ENCODE measurements around the gene DHX40.

The DHX40 gene

DNA sequence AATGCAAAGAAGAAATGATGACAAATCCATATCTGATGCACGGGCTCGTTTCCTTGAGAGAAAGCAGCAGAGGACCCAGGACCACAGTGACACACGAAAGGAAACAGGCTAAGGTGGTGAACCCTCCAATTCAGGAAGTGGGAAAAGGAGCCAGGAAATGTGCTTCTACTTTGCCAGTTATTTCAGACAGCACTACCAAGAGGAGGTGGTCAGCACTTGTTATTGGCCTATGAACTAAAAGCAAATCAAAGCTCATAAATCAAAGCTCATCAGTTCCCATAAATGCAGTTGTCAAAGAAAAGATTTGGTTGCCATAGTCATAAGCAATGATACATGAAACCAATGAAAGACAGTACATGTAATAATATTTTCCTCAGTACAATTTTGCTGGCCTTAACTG lies 41.7 kb downstream of the DHX40 start:
- Histone ChIP-seq H3K79me2 (ENCODE audit: control insufficient read depth, insufficient read depth, low read length, poor library complexity) (no peaks in the 10 kb centered on the region), H3K36me3 (ENCODE audit: control insufficient read depth in 1 of 2, insufficient read depth in 2 of 2, low read length in 2 of 2) (peaks cover 0 to 13% of the 10 kb centered on the region in 2 experiments), H2AK5ac (ENCODE audit: low read length) (no peak overlapping the region), H3K4ac (ENCODE audit: low read depth, low read length) (no peak overlapping the region), H3K9me3 (ENCODE audit: insufficient read depth, low read depth, low read length) (no peaks in the 10 kb centered on the region), H3K14ac (ENCODE audit: low read length) (no peak overlapping the region), H3K4me1 (ENCODE audit: control insufficient read depth in 1 of 2, insufficient read depth in 2 of 2, low read length in 2 of 2) (no peaks in the 10 kb centered on the region), H4K91ac (ENCODE audit: low read depth, low read length) (no peak overlapping the region), H2BK120ac (ENCODE audit: insufficient read depth, low read length, poor library complexity) (no peak overlapping the region), H3K4me2 (ENCODE audit: low read length) (no peak overlapping the region), H4K8ac (ENCODE audit: low read depth, low read length) (no peak overlapping the region), H2BK5ac (ENCODE audit: low read depth, low read length, poor library complexity) (no peak overlapping the region), H2BK12ac (ENCODE audit: low read length) (no peak overlapping the region), H3K27ac (ENCODE audit: low read depth, low read length) (no peak overlapping the region), H2AFZ (ENCODE audit: insufficient read depth, low read length, poor library complexity) (no peak overlapping the region), H4K12ac (ENCODE audit: low read depth, low read length) (no peak overlapping the region), H3K18ac (ENCODE audit: low read length) (no peak overlapping the region), H3K23ac (ENCODE audit: low read length) (no peak overlapping the region), H3K9ac (ENCODE audit: low read length) (no peak overlapping the region), H3K27me3 (ENCODE audit: insufficient read depth, low read length) (no peaks in the 10 kb centered on the region), H3K4me3 (ENCODE audit: low read depth, low read length) (no peak overlapping the region), H3K79me1 (ENCODE audit: low read length) (no peaks in the 10 kb centered on the region)
- DNase-seq, result no peak
- no CpG with 5 or more reads among the region's 3 CpGs for WGBS (ENCODE audit: extremely low coverage, insufficient coverage, insufficient read length)

DNA sequence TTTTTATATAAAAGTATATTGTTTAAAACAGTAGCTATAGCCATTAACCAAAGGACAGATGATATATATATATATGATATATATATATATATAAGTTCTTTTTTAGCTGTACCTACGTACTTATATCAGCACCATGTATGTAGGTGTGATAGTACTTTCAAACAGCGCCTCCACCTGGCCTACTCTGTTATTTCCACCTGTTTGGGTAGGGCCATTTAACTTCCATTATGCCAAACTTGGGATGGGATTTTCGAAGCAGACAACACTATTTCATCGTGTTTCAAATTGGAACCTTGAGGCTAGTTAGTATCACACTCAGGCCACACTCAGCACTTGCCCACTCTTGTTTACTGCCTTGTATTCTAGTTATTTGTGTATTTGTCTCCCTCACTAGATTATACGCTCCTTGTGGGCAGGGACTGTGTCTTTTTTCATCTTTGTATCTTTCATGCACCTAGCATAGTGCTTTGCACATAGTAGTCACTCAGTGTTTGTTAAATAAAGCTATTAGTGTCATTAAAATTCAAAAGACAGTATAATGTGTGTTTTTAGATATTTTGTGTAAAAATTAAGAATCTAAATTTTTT lies 42.5 kb downstream of the DHX40 start:
- Histone ChIP-seq H3K4ac (ENCODE audit: low read depth, low read length) (no peak overlapping the region), H2BK120ac (ENCODE audit: insufficient read depth, low read length, poor library complexity) (no peak overlapping the region), H2AFZ (ENCODE audit: insufficient read depth, low read length, poor library complexity) (no peak overlapping the region), H3K27ac (ENCODE audit: low read depth, low read length) (no peak overlapping the region), H4K91ac (ENCODE audit: low read depth, low read length) (no peak overlapping the region), H3K14ac (ENCODE audit: low read length) (no peak overlapping the region), H2BK12ac (ENCODE audit: low read length) (no peak overlapping the region), H3K4me1 (ENCODE audit: control insufficient read depth in 1 of 2, insufficient read depth in 2 of 2, low read length in 2 of 2) (no peaks in the 10 kb centered on the region), H2AK5ac (ENCODE audit: low read length) (no peak overlapping the region), H3K36me3 (ENCODE audit: control insufficient read depth in 1 of 2, insufficient read depth in 2 of 2, low read length in 2 of 2) (peaks cover 0 to 9% of the 10 kb centered on the region in 2 experiments), H3K9me3 (ENCODE audit: insufficient read depth, low read depth, low read length) (no peaks in the 10 kb centered on the region), H3K23ac (ENCODE audit: low read length) (no peak overlapping the region), H3K9ac (ENCODE audit: low read length) (no peak overlapping the region), H2BK5ac (ENCODE audit: low read depth, low read length, poor library complexity) (no peak overlapping the region), H3K4me3 (ENCODE audit: low read depth, low read length) (no peak overlapping the region), H3K79me2 (ENCODE audit: control insufficient read depth, insufficient read depth, low read length, poor library complexity) (no peaks in the 10 kb centered on the region), H4K8ac (ENCODE audit: low read depth, low read length) (no peak overlapping the region), H3K27me3 (ENCODE audit: insufficient read depth, low read length) (no peaks in the 10 kb centered on the region), H3K18ac (ENCODE audit: low read length) (no peak overlapping the region), H3K79me1 (ENCODE audit: low read length) (no peaks in the 10 kb centered on the region), H4K12ac (ENCODE audit: low read depth, low read length) (no peak overlapping the region), H3K4me2 (ENCODE audit: low read length) (no peak overlapping the region)
- no CpG with 5 or more reads among the region's 5 CpGs for WGBS (ENCODE audit: extremely low coverage, insufficient coverage, insufficient read length)
- peak; percentile 22 to 46 for DNase-seq

GRCh38 chr17:59611503-59611902 lies 46.1 kb downstream of the DHX40 start:
- no peak overlapping the region for H4K8ac ChIP-seq (ENCODE audit: low read depth, low read length)
- H3K27ac ChIP-seq (ENCODE audit: low read depth, low read length), result no peak overlapping the region
- H3K23ac ChIP-seq (ENCODE audit: low read length), result no peak overlapping the region
- H3K9ac ChIP-seq (ENCODE audit: low read length), result no peak overlapping the region
- H2AK5ac ChIP-seq (ENCODE audit: low read length), result no peak overlapping the region
- no peak overlapping the region for H3K4me3 ChIP-seq (ENCODE audit: low read depth, low read length)
- H2BK5ac ChIP-seq (ENCODE audit: low read depth, low read length, poor library complexity), result no peak overlapping the region
- H2BK12ac ChIP-seq (ENCODE audit: low read length), result no peak overlapping the region
- peaks cover 0 to 6% of the 10 kb centered on the region in 2 experiments for H3K36me3 ChIP-seq (ENCODE audit: control insufficient read depth in 1 of 2, insufficient read depth in 2 of 2, low read length in 2 of 2)
- peaks cover 2% of the 10 kb centered on the region for H3K79me1 ChIP-seq (ENCODE audit: low read length)
- H3K14ac ChIP-seq (ENCODE audit: low read length), result no peak overlapping the region
- DNase-seq, result no peak
- H3K79me2 ChIP-seq (ENCODE audit: control insufficient read depth, insufficient read depth, low read length, poor library complexity), result no peaks in the 10 kb centered on the region
- no peak overlapping the region for H2BK120ac ChIP-seq (ENCODE audit: insufficient read depth, low read length, poor library complexity)
- H3K18ac ChIP-seq (ENCODE audit: low read length), result no peak overlapping the region
- H4K91ac ChIP-seq (ENCODE audit: low read depth, low read length), result no peak overlapping the region
- no peak overlapping the region for H3K4me2 ChIP-seq (ENCODE audit: low read length)
- H3K27me3 ChIP-seq (ENCODE audit: insufficient read depth, low read length), result no peaks in the 10 kb centered on the region
- H2AFZ ChIP-seq (ENCODE audit: insufficient read depth, low read length, poor library complexity), result no peak overlapping the region
- no peak overlapping the region for H4K12ac ChIP-seq (ENCODE audit: low read depth, low read length)
- H3K9me3 ChIP-seq (ENCODE audit: insufficient read depth, low read depth, low read length), result no peaks in the 10 kb centered on the region
- H3K4ac ChIP-seq (ENCODE audit: low read depth, low read length), result no peak overlapping the region
- no peaks in the 10 kb centered on the region for H3K4me1 ChIP-seq (ENCODE audit: control insufficient read depth in 1 of 2, insufficient read depth in 2 of 2, low read length in 2 of 2)

DNA sequence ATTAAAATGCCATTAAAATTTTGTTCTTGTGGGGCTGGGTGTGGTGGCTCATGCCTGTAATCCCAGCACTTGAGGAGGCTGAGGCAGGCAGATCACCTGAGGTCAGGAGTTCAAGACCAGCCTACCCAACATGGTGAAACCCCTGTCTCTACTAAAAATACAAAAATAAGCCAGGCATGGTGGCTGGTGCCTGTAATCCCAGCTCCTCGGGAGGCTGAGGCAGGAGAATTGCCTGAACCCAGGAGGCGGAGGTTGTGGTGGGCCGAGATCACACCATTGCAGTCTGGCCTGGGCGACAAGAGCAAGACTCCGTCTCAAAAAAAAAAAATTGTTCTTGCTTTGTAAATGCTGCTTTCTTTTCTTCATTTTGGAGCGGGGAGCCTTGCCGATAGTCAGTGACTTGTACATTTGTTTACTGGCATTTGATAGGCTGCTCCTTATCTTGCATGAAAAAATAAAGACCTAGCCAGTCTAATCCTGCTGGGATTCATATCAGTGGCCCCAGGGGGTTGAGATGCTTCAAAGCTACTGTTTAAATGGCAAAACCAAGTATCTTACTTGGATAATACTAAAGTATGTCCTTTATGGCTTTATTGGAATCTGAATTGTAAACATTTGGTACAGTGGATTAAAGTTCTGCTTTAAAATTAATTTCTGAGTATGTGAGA lies 51.0 kb downstream of the DHX40 start:
- peaks cover 19% of the 10 kb centered on the region for H3K79me1 ChIP-seq (ENCODE audit: low read length)
- peaks cover 16% of the 10 kb centered on the region for H3K79me2 ChIP-seq (ENCODE audit: control insufficient read depth, insufficient read depth, low read length, poor library complexity)
- DNase-seq, result no peak
- no peak overlapping the region for H2AK5ac ChIP-seq (ENCODE audit: low read length)
- H3K4me1 ChIP-seq (ENCODE audit: control insufficient read depth in 1 of 2, insufficient read depth in 2 of 2, low read length in 2 of 2), result no peaks in the 10 kb centered on the region
- no peaks in the 10 kb centered on the region for H3K36me3 ChIP-seq (ENCODE audit: control insufficient read depth in 1 of 2, insufficient read depth in 2 of 2, low read length in 2 of 2)
- H3K27ac ChIP-seq (ENCODE audit: low read depth, low read length), result no peak overlapping the region
- H3K4me2 ChIP-seq (ENCODE audit: low read length), result no peak overlapping the region
- no peak overlapping the region for H3K14ac ChIP-seq (ENCODE audit: low read length)
- H3K4me3 ChIP-seq (ENCODE audit: low read depth, low read length), result no peak overlapping the region
- H4K8ac ChIP-seq (ENCODE audit: low read depth, low read length), result no peak overlapping the region
- H2AFZ ChIP-seq (ENCODE audit: insufficient read depth, low read length, poor library complexity), result no peak overlapping the region
- H2BK12ac ChIP-seq (ENCODE audit: low read length), result no peak overlapping the region
- no peak overlapping the region for H2BK5ac ChIP-seq (ENCODE audit: low read depth, low read length, poor library complexity)
- no peak overlapping the region for H3K4ac ChIP-seq (ENCODE audit: low read depth, low read length)
- no peak overlapping the region for H3K18ac ChIP-seq (ENCODE audit: low read length)
- no peak overlapping the region for H3K23ac ChIP-seq (ENCODE audit: low read length)
- H3K27me3 ChIP-seq (ENCODE audit: insufficient read depth, low read length), result no peaks in the 10 kb centered on the region
- no CpG with 5 or more reads among the region's 7 CpGs for WGBS (ENCODE audit: extremely low coverage, insufficient coverage, insufficient read length)
- no peak overlapping the region for H2BK120ac ChIP-seq (ENCODE audit: insufficient read depth, low read length, poor library complexity)
- no peak overlapping the region for H4K12ac ChIP-seq (ENCODE audit: low read depth, low read length)
- H3K9ac ChIP-seq (ENCODE audit: low read length), result no peak overlapping the region
- H4K91ac ChIP-seq (ENCODE audit: low read depth, low read length), result no peak overlapping the region
- no peaks in the 10 kb centered on the region for H3K9me3 ChIP-seq (ENCODE audit: insufficient read depth, low read depth, low read length)
